Upper lobe of left lung (tissue), 6 donors: ENCODE results near the gene BCAT1. TPM values are rescaled to one million over a fixed set of nuclear protein-coding genes. Genes with fewer than 3 reads are reported as not detected.

Experiments used
- ATAC-seq, 2 donors: fragments of 200-7000 bp; cut with Tn5 transposase; one replicate each; pipeline ENCODE4 v1.9.1; 2022; ENCODE audit warnings: mild to moderate bottlenecking in 2 of 2, moderate library complexity in 2 of 2; ENCODE audit not compliant: low FRiP score in 2 of 2
- DNase-seq, 2 donors: peaks; one replicate each; pipeline ENCODE4 v3.0.0-alpha.2; 2019 to 2020
- H3K27ac ChIP-seq, 4 donors: fragments of 200-600 bp; sonication (generic); one replicate each; pipeline ENCODE4 v1.5.1; 2016 to 2019
- H3K27me3 ChIP-seq, 4 donors: fragments of 200-600 bp; sonication (generic); one replicate each; pipeline ENCODE4 v1.5.1; 2017 to 2019
- H3K36me3 ChIP-seq, 4 donors: fragments of 200-600 bp; sonication (generic); one replicate each; pipeline ENCODE4 v1.5.1; 2016 to 2019
- H3K4me1 ChIP-seq, 4 donors: fragments of 200-600 bp; sonication (generic); one replicate each; pipeline ENCODE4 v1.5.1; 2018 to 2019
- H3K4me3 ChIP-seq, 4 donors: fragments of 200-600 bp; sonication (generic); one replicate each; pipeline ENCODE4 v1.5.1; 2017 to 2019; ENCODE audit warnings: mild to moderate bottlenecking in 2 of 4, moderate library complexity in 1 of 4
- H3K9me3 ChIP-seq, 4 donors: fragments of 200-600 bp; sonication (generic); one replicate each; pipeline ENCODE4 v1.5.1; 2018 to 2019
- EP300 ChIP-seq, 4 donors: sonication (generic); formaldehyde crosslinking; IDR thresholded peaks; one replicate each; pipeline ENCODE4 v1.5.1; 2017; ENCODE audit warnings: antibody characterized with exemption in 4 of 4, control low read depth in 2 of 4
- POLR2A ChIP-seq, 4 donors: fragments of 450-650 bp; IDR thresholded peaks; one replicate each; pipeline ENCODE4 v1.5.1; 2016 to 2017; ENCODE audit warnings: antibody characterized with exemption in 4 of 4, mild to moderate bottlenecking in 2 of 4
- POLR2AphosphoS5 ChIP-seq, 2 donors: sonication (generic); formaldehyde crosslinking; IDR thresholded peaks; one replicate each; pipeline ENCODE4 v1.5.1; 2017; ENCODE audit warnings: antibody characterized with exemption in 2 of 2
- WGBS, 2 donors: methylation state at CpG; one replicate each; pipeline ENCODE4 v1.1.5; 2017 to 2018; 5-methylcytosine and 5-hydroxymethylcytosine counted together
- total RNA-seq, 6 donors: library from RNA; depleted of rRNA in 4 of 6; stranded (reverse); fragments of >200 nt in 4 of 6; gene quantifications; one replicate each; pipeline versions ENCODE4 v1.1.0 to v1.2.1, GENCODE V29; 2016 to 2021
- TF ChIP-seq, protein P1 (sequence below), 6 experiments: fragments of 450-650 bp in 4 of 6; fragments of 200-600 bp in 2 of 6; sonication (generic) in 2 of 6; IDR thresholded peaks; one replicate each; pipeline ENCODE4 v1.5.1; 2016 to 2019; ENCODE audit warnings: antibody characterized with exemption in 6 of 6
- donor health status: DM: no; HTN: no; CAD: no; lungs with moderate emphysema.
- donor health status: DM: no; HTN: yes; CAD: no; lungs with severe emphysema.

The BCAT1 gene
- total RNA-seq, 6 donors from 2014 or later = 52.7 to 145 (median 72.7) TPM

DNA sequence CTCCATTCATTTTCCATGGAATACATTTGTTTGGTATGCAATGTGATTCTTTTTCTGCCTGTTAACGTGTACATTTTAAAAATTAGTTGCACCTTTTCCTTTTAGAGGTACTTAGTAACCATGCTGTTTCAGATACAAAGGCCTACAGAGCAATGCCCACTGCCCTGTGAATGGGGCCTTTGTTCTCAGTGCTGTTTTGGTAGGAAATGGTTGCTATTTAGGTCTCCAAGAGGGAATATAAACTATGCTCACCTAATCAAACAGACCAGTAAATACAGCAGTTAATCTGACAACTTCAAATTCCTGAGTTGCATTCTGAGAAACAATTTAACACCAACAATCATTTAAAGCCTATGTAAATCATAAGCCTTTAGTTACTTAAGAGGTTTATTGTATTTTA is 188.7 kb downstream of the BCAT1 start:
- 71 to 73% methylated on average over 1 of the region's 1 CpG for WGBS, 2 donors
- TF ChIP-seq, protein P1, sequence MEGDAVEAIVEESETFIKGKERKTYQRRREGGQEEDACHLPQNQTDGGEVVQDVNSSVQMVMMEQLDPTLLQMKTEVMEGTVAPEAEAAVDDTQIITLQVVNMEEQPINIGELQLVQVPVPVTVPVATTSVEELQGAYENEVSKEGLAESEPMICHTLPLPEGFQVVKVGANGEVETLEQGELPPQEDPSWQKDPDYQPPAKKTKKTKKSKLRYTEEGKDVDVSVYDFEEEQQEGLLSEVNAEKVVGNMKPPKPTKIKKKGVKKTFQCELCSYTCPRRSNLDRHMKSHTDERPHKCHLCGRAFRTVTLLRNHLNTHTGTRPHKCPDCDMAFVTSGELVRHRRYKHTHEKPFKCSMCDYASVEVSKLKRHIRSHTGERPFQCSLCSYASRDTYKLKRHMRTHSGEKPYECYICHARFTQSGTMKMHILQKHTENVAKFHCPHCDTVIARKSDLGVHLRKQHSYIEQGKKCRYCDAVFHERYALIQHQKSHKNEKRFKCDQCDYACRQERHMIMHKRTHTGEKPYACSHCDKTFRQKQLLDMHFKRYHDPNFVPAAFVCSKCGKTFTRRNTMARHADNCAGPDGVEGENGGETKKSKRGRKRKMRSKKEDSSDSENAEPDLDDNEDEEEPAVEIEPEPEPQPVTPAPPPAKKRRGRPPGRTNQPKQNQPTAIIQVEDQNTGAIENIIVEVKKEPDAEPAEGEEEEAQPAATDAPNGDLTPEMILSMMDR (IDR thresholded peaks at IDR 0.05) = no peak
- no peak for TF ChIP-seq POLR2AphosphoS5 (IDR thresholded peaks at IDR 0.05)
- TF ChIP-seq POLR2A (IDR thresholded peaks at IDR 0.05) = no peak
- TF ChIP-seq EP300 (IDR thresholded peaks at IDR 0.05) = no peak
- Histone ChIP-seq H3K36me3 (no peaks in the 10 kb centered on the region), H3K27me3 (no peaks in the 10 kb centered on the region), H3K4me1 (peaks cover 0 to 17% (median 2%) of the 10 kb centered on the region in 4 donors), H3K4me3 (no peak overlapping the region), H3K9me3 (no peaks in the 10 kb centered on the region), H3K27ac (no peak overlapping the region)
- DNase-seq (no peak), ATAC-seq (no peak)

Other genes with a start within 250 kb of the BCAT1 start
- gene DNAI7, start 246.1 kb upstream of the BCAT1 start, total RNA-seq = 10 to 100 TPM in 1 of 6 donors, 1 to 10 TPM in 4, under 1 TPM in 1; 0.72 to 22.3 (median 4.1) TPM
- 10 to 100 TPM in 5 of 6 donors, 1 to 10 TPM in 1; 5.2 to 48.4 (median 20.5) TPM for gene ETFRF1, start 246.1 kb upstream of the BCAT1 start, total RNA-seq